Subcutaneous abdominal adipose tissue (tissue), 5 donors: ENCODE results near the gene MAP4K5.

ENCODE experiments used
- H3K27ac ChIP-seq: one replicate; pipeline ENCODE4 v1.7.0; 2013; ENCODE audit warnings: low read depth, mild to moderate bottlenecking, inconsistent platforms, low read length, moderate library complexity
- H3K27me3 ChIP-seq, 5 donors: one replicate each; pipeline ENCODE4 v1.7.0; 2013; ENCODE audit warnings: low read length in 5 of 5, inconsistent platforms in 1 of 5; ENCODE audit not compliant: control insufficient read depth in 5 of 5, insufficient read depth in 4 of 5
- H3K36me3 ChIP-seq, 5 donors: one replicate each; pipeline ENCODE4 v1.7.0; 2013; ENCODE audit warnings: low read length in 5 of 5; ENCODE audit not compliant: control insufficient read depth in 5 of 5, insufficient read depth in 5 of 5
- H3K4me1 ChIP-seq, 5 donors: one replicate each; pipeline ENCODE4 v1.7.0; 2013; ENCODE audit warnings: low read length in 5 of 5, mild to moderate bottlenecking in 3 of 5, moderate library complexity in 1 of 5; ENCODE audit not compliant: control insufficient read depth in 5 of 5, insufficient read depth in 5 of 5
- H3K4me3 ChIP-seq, 5 donors: one replicate each; pipeline ENCODE4 v1.7.0; 2013; ENCODE audit warnings: low read length in 5 of 5, low read depth in 1 of 5
- H3K9ac ChIP-seq, 5 donors: one replicate each; pipeline ENCODE4 v1.7.0; 2013; ENCODE audit warnings: low read length in 5 of 5, mild to moderate bottlenecking in 4 of 5, moderate library complexity in 3 of 5
- H3K9me3 ChIP-seq, 5 donors: one replicate each; pipeline ENCODE4 v1.7.0; 2013; ENCODE audit warnings: low read length in 5 of 5; ENCODE audit not compliant: control insufficient read depth in 5 of 5
- donor health status: healthy.
- donor health status: healthy.
- donor health status: healthy.
- donor health status: healthy.
- donor health status: healthy.

The MAP4K5 gene

DNA sequence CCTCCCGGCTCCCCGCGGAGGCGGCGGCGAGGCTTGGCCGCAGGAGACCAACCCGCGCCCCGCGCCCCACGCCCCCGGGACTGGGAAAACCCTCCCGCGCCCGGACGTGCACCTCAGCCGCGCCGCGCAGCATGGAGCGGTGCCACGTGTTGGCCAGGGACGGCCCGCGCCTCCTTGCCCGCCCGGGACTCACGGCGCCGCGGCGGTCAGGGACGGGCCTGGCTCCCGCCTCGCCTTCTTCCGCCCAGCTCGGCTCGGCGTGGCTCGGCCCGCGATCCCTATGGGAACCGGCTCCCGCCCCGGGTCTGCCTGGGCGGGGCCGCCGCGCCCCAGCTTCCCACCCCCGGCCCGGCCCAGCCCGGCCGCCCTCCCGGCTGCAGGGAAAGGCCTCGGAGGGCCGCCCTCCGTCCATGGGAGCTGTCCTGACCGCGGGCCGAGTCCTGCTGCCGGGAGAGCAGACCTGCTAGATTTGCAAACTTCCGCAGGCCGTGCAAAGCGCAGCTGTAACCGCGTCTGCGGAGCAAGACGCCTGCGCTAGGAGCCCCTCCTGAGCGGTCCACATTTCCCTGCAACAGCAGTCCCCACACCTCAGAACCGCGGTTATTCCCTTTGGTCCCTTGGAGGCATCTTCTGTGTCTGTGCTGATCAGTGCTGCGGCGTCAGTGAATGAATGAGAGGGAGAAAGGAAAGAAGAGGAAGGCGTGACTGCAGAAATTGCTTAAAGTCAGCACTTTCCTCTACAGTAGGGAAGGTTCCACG lies 135.6 kb downstream of the MAP4K5 start, which contains the start of gene CDKL1:
Gene CDKL1 (minus strand): TSS at position 251 of the 759 bp plus-strand sequence. CDS start 1,013 bp downstream, outside the sequence.
- no peaks in the 10 kb centered on the region for H3K27me3 ChIP-seq
- H3K4me3 ChIP-seq, result peak within 1 kb of the TSS; percentile 80 to 92 (median 86)
- H3K4me1 ChIP-seq, result peaks cover 3 to 27% (median 24%) of the 10 kb centered on the region in 5 donors
- no peaks in the 10 kb centered on the region for H3K9me3 ChIP-seq
- peak within 1 kb of the TSS; percentile 80 to 94 (median 88) for H3K9ac ChIP-seq
- no peaks in the 10 kb centered on the region for H3K36me3 ChIP-seq
- H3K27ac ChIP-seq, result peak within 1 kb of the TSS; percentile 96

DNA sequence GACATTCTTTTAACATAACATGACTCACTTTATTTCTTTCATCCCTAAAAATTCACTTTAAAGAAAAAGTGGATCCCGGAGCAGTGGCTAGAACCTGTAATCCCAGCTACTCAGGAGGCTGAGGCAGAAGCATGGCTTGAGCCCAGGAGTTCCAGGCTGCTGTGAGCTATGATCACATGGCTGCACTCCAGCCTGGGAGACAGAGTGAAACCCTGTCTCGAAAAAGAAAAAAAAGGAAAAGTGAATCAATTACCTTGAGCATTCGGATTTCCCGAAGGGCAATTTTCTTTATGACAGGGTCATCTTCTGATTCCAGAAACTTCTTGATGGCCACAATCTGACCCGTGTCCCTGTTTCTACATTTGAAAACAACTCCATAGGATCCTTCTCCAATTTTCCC lies 136.9 kb downstream of the MAP4K5 start:
- peak overlapping the region; percentile 38 to 86 (median 80) for H3K4me3 ChIP-seq
- no peaks in the 10 kb centered on the region for H3K27me3 ChIP-seq
- no peaks in the 10 kb centered on the region for H3K9me3 ChIP-seq
- H3K4me1 ChIP-seq, result peaks cover 3 to 27% (median 24%) of the 10 kb centered on the region in 5 donors
- H3K27ac ChIP-seq, result peak overlapping the region; percentile 96
- peak overlapping the region in 3 of 5 donors; percentile 28 to 92 (median 88) for H3K9ac ChIP-seq
- peaks cover 0 to 4% (median 0%) of the 10 kb centered on the region in 5 donors for H3K36me3 ChIP-seq

DNA sequence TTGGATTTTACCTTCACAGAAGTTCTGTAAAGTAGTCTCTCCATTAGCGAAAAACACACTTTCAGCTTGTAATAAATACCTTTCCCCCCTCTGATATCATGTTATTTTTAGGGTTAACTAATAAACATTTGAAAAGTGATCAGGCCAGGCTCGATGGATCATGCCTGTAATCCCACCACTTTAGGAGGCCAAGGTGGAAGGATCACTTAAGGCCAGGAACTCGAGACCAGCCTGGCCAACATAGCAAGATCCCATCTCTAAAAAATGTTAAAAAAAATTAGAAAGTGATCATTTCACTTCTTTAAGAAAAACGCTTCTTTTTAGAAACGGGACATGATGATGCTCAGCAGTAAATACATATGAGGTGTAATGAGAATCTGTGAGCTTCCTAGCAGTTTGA lies 137.7 kb downstream of the MAP4K5 start:
- Histone ChIP-seq H3K36me3 (peaks cover 0 to 4% (median 0%) of the 10 kb centered on the region in 5 donors), H3K9me3 (no peaks in the 10 kb centered on the region), H3K9ac (no peak overlapping the region), H3K27ac (no peak overlapping the region), H3K4me3 (no peak overlapping the region), H3K27me3 (no peaks in the 10 kb centered on the region), H3K4me1 (peaks cover 3 to 27% (median 21%) of the 10 kb centered on the region in 5 donors)

DNA sequence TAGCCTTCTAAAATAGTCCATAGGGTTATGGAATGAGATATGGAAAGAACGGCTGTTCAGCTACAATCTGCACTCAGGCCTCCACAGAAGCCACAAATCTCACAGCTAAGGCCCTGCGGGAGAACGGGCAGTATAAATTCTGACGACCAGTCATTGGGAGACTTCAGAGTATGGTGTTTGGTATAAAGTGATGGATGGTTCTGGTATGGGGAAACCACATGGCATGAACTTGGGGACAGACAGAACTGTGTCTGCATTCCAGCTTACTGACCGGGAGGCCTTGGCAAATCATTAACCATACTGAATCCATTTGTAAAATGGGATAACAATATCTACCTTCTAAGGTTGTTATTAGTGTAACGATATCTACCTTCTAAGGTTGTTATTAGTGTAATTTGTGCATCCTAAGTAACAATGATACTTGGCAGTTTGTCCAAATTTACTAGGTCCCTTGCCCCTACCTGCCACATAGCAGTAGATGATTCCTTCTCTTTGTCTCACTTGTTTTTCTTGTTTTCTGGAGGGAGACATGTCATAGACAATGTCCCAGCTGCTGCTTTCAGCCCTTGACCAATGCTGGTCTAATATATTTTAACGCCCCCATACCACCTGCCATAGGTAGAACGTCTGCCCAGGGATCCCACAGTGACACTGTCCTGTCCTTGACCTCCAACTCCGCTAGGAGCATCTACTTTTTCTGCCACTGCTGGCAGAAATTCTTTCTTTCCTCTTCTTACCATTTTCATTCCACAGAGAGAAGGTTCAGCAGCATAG lies 142.5 kb downstream of the MAP4K5 start:
- H3K36me3 ChIP-seq, result peaks cover 0 to 4% (median 0%) of the 10 kb centered on the region in 5 donors
- H3K9me3 ChIP-seq, result no peaks in the 10 kb centered on the region
- H3K4me3 ChIP-seq, result no peak overlapping the region
- H3K27me3 ChIP-seq, result no peaks in the 10 kb centered on the region
- peaks cover 0 to 14% (median 6%) of the 10 kb centered on the region in 5 donors for H3K4me1 ChIP-seq
- no peak overlapping the region for H3K9ac ChIP-seq
- no peak overlapping the region for H3K27ac ChIP-seq

DNA sequence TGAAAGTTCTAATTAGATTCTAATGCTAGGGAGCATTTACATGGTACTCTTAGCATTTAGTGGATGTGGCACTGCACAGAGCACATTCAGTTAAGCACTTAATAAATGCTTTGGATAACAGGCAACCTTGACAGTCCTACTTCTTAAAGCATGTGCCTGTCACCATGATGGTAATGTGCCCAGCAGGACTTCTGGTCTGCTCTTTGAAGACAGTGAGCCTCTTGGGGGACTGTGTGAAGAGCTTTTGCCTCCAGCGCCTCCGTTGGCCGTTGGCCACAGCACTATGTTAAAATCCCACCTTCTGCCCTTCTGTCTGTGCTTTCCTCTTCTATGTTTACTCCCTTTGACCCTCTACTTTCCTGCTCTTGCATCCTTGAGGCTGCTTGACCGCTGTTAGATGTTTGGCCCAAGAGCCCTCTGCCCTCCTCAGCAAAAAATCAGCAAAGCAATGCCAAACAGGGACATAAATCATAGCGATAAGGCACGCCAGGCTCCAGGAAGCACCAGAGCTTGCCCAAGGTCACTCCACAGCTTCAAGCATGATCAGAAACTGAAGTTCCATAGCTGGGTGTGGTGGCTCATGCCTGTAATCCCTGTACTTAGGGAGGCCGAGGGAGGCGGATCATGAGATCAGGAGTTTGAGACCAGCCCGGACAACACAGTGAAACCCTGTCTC lies 144.0 kb downstream of the MAP4K5 start:
- Histone ChIP-seq H3K27ac (no peak overlapping the region), H3K27me3 (no peaks in the 10 kb centered on the region), H3K9me3 (no peaks in the 10 kb centered on the region), H3K36me3 (peaks cover 0 to 4% (median 0%) of the 10 kb centered on the region in 5 donors), H3K4me1 (peaks cover 0 to 8% (median 6%) of the 10 kb centered on the region in 5 donors), H3K9ac (no peak overlapping the region), H3K4me3 (no peak overlapping the region)

DNA sequence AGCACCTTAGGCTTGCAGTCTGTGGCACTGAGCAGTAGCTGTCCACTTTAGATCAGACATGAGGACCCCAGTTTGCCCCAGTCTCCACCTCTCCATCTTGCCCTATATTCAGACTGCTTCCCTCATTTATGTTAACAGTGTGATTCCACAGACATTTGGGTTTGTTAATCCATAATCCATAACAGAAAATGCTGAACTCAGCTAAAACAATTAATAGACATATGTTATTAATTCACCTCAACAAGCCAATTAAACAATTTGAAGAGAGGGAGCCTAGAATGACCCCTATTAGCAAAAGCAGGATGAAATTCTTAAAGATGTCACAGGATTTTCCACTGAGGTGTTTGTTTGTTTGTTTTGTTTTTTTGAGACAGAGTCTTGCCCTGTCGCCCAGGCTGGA lies 144.8 kb downstream of the MAP4K5 start:
- no peak overlapping the region for H3K9ac ChIP-seq
- H3K4me1 ChIP-seq, result peaks cover 0 to 8% (median 6%) of the 10 kb centered on the region in 5 donors
- no peak overlapping the region for H3K27ac ChIP-seq

DNA sequence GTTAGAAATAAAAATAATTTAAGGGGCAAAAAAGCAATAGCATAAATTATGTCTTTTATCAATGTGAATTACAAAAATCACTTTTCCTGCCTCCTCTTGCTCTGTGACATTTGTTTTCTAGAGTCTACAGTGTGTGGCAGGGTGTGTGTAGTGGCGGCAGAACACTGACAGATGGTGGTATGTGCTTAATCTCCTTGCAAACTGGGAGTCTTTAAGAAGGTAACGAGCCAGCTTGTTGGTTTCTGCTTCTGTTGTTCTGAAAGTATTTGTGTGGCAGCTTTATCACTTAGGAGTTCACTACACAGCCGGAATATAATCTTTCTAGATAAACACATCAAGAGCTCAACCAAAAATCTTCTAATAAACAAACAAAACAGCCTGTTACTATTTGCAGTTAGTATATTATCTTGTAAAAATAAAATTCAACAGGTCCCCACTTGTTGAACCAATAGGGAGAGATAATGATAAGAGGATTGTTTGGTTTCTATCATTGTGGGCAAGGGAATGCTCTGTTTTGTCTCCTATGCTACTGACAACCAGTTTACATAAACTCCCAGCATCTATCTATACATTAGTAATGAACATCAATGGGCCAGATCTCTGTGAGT lies 148.6 kb downstream of the MAP4K5 start:
- Histone ChIP-seq H3K4me3 (no peak overlapping the region), H3K27ac (no peak overlapping the region), H3K27me3 (no peaks in the 10 kb centered on the region), H3K9ac (no peak overlapping the region), H3K36me3 (peaks cover 0 to 12% (median 8%) of the 10 kb centered on the region in 5 donors), H3K9me3 (no peaks in the 10 kb centered on the region), H3K4me1 (peaks cover 0 to 6% (median 6%) of the 10 kb centered on the region in 5 donors)

More for the DNA sequence above, 144.8 kb downstream of the MAP4K5 start:
- Histone ChIP-seq H3K9me3 (no peaks in the 10 kb centered on the region), H3K36me3 (peaks cover 0 to 4% (median 0%) of the 10 kb centered on the region in 5 donors), H3K4me3 (no peak overlapping the region), H3K27me3 (no peaks in the 10 kb centered on the region)

DNA sequence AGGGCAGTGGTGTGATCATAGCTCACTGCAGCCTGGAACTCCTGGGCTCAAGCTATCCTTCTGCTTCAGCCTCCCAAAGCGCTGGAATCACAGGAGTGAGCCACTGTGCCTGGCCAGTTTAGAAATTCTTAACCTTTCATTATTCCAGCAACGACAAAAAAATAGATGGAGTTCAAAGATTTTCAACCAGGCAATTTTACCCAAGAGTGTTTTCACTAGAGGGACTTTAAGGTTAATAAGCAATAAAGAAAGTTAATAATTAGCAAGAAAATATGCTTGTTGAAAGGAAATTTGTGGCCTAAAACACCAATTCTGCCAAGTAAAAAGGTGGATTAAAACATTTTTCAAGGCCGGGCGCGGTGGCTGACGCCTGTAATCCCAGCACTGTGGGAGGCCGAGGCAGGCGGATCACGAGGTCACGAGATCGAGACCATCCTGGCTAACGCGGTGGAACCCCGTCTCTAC lies 150.5 kb downstream of the MAP4K5 start:
- Histone ChIP-seq H3K9ac (no peak overlapping the region), H3K4me3 (no peak overlapping the region), H3K4me1 (peaks cover 0 to 3% (median 0%) of the 10 kb centered on the region in 5 donors), H3K27ac (no peak overlapping the region), H3K36me3 (peaks cover 0 to 12% (median 11%) of the 10 kb centered on the region in 5 donors), H3K27me3 (no peaks in the 10 kb centered on the region), H3K9me3 (no peaks in the 10 kb centered on the region)

DNA sequence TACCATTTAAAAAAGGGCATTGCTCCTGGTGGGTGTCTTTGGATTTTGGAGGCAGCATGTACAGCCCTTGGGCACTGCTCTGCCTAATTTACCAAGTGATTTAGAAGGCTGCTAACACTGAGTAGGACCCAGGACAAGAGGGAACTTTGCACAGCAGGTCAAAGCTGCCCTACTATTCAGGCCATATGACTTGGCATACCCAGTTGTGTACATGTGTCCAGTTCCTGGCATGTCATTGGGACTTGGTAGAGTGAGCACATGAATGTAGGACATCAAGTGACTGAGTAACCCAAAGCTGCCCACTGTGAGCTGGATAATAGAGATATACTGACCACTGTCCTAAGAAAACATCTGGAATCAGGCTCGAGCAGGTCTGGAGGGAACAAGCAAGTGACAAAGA lies 151.4 kb downstream of the MAP4K5 start:
- Histone ChIP-seq H3K27ac (no peak overlapping the region), H3K9me3 (no peaks in the 10 kb centered on the region), H3K9ac (no peak overlapping the region), H3K36me3 (peaks cover 0 to 12% (median 11%) of the 10 kb centered on the region in 5 donors), H3K27me3 (no peaks in the 10 kb centered on the region), H3K4me1 (peaks cover 0 to 3% (median 0%) of the 10 kb centered on the region in 5 donors), H3K4me3 (no peak overlapping the region)
